HL-60 (cell line): ENCODE data around the gene SLC6A13.

Experiments
- POLR2AphosphoS5 ChIP-seq: IDR thresholded peaks from 2 replicates; pipeline ENCODE4 v1.6.1; 2012; ENCODE audit warnings: low read depth
- SPI1 ChIP-seq: IDR thresholded peaks from 2 replicates; pipeline ENCODE4 v1.6.1; 2012; ENCODE audit warnings: low read depth, mild to moderate bottlenecking, borderline replicate concordance
- TF ChIP-seq, protein P1 (sequence below): IDR thresholded peaks from one replicate; pipeline ENCODE4 v1.5.1; 2011; ENCODE audit warnings: low read length, control low read depth, inconsistent platforms; ENCODE audit not compliant: insufficient read depth
- TF ChIP-seq, protein P2 (sequence below): IDR thresholded peaks from 2 replicates; pipeline ENCODE4 v1.6.1; 2012; ENCODE audit warnings: low read depth; ENCODE audit not compliant: insufficient replicate concordance

DNA sequence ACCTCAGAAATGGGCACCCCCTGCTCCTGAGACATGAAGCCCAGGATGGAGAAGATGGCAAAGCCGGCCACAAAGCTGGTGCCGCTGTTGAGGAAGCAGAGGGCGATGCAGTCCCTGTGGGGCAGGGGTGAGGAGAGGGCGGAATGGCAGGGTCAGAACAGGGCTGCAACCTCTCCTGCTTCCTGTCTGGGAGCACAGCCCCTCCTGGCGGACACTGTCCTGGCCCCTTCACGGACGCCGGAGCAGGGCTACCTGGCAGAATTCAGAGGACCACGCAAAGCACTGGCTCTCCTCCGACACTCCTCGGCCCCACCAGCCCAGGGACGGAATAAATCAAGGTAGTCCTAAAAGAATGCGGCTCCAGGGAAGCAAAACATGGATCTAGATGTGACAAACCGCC lies 36.2 kb downstream of the SLC6A13 start:
- TF ChIP-seq, protein P1, sequence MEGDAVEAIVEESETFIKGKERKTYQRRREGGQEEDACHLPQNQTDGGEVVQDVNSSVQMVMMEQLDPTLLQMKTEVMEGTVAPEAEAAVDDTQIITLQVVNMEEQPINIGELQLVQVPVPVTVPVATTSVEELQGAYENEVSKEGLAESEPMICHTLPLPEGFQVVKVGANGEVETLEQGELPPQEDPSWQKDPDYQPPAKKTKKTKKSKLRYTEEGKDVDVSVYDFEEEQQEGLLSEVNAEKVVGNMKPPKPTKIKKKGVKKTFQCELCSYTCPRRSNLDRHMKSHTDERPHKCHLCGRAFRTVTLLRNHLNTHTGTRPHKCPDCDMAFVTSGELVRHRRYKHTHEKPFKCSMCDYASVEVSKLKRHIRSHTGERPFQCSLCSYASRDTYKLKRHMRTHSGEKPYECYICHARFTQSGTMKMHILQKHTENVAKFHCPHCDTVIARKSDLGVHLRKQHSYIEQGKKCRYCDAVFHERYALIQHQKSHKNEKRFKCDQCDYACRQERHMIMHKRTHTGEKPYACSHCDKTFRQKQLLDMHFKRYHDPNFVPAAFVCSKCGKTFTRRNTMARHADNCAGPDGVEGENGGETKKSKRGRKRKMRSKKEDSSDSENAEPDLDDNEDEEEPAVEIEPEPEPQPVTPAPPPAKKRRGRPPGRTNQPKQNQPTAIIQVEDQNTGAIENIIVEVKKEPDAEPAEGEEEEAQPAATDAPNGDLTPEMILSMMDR = no peak
- TF ChIP-seq SPI1 (no peak), POLR2AphosphoS5 (no peak)
- TF ChIP-seq, protein P2, sequence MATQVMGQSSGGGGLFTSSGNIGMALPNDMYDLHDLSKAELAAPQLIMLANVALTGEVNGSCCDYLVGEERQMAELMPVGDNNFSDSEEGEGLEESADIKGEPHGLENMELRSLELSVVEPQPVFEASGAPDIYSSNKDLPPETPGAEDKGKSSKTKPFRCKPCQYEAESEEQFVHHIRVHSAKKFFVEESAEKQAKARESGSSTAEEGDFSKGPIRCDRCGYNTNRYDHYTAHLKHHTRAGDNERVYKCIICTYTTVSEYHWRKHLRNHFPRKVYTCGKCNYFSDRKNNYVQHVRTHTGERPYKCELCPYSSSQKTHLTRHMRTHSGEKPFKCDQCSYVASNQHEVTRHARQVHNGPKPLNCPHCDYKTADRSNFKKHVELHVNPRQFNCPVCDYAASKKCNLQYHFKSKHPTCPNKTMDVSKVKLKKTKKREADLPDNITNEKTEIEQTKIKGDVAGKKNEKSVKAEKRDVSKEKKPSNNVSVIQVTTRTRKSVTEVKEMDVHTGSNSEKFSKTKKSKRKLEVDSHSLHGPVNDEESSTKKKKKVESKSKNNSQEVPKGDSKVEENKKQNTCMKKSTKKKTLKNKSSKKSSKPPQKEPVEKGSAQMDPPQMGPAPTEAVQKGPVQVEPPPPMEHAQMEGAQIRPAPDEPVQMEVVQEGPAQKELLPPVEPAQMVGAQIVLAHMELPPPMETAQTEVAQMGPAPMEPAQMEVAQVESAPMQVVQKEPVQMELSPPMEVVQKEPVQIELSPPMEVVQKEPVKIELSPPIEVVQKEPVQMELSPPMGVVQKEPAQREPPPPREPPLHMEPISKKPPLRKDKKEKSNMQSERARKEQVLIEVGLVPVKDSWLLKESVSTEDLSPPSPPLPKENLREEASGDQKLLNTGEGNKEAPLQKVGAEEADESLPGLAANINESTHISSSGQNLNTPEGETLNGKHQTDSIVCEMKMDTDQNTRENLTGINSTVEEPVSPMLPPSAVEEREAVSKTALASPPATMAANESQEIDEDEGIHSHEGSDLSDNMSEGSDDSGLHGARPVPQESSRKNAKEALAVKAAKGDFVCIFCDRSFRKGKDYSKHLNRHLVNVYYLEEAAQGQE = no peak
